GM12873 (cell line): Measurements from ENCODE around the gene BICRAL.

Experiments used
- CTCF ChIP-seq: IDR thresholded peaks from 2 replicates; pipeline ENCODE4 v1.5.1; 2012; ENCODE audit warnings: low read depth, mild to moderate bottlenecking, moderate library complexity, low read length, control low read depth; ENCODE audit not compliant: insufficient read depth; ENCODE audit errors: missing control alignments

BICRAL gene

GRCh38 chr6:42745640-42746462 lies 36.0 kb upstream of the BICRAL start, which contains the start of gene TBCC:
TBCC (minus strand) TSS chr6:42746103; CDS start chr6:42746073, 30 bp downstream.
- TF ChIP-seq CTCF: no peak

GRCh38 chr6:42746463-42747391 lies 35.1 kb upstream of the BICRAL start:
- no peak for TF ChIP-seq CTCF

GRCh38 chr6:42748203-42748898 lies 33.5 kb upstream of the BICRAL start:
- no peak for TF ChIP-seq CTCF

- TF ChIP-seq CTCF: no peak
These were observed 30.8 kb upstream of the BICRAL start for GRCh38 chr6:42751055-42751454.

- TF ChIP-seq CTCF: no peak
These were observed 27.1 kb upstream of the BICRAL start for GRCh38 chr6:42754759-42755158.

- no peak for TF ChIP-seq CTCF
These were observed 25.1 kb upstream of the BICRAL start for GRCh38 chr6:42756722-42757121.

GRCh38 chr6:42758756-42759430 lies 23.0 kb upstream of the BICRAL start:
- TF ChIP-seq CTCF: no peak
